Right ventricle myocardium inferior (tissue), 1 donor: ENCODE results near the gene DICER1. TPM values are rescaled to one million over a fixed set of nuclear protein-coding genes. Genes with fewer than 3 reads are reported as not detected.
A peak's percentile ranks its signal among the peaks of the same experiment; 100 is the strongest.
"Not testable (repeated sequence)": the region's sequence is repeated elsewhere in the genome, so short reads cannot be mapped to it uniquely, and the experiment has no call there.

Experiments used
- ATAC-seq: fragments of 200-7000 bp; cut with Tn5 transposase; one replicate; pipeline ENCODE4 v1.9.1; 2020; ENCODE audit warnings: mild to moderate bottlenecking, moderate library complexity
- DNase-seq: peaks from one replicate; pipeline ENCODE4 v3.0.0; 2021; ENCODE audit errors: missing footprints
- intact Hi-C: fragments of 100-400 bp; cut with DNase I; formaldehyde crosslinking; loops from one replicate; pipeline ENCODE4 v1.11.0; 2022
- long read RNA-seq: library from polyadenylated mRNA; unstranded; transcript quantifications from one replicate; pipeline ENCODE4 v2.0.0, GENCODE V29; 2021
- total RNA-seq: library from RNA; stranded (reverse); fragmentation: NEBNext Ultra II Directional; extraction: Animal tissue kit (Norgen Biotek cat#: 25700); gene quantifications from one replicate; pipeline ENCODE4 v1.2.1, GENCODE V29; 2021
- donor health status: DM: no; HTN: yes; CAD: no; lungs with severe emphysema.

The DICER1 gene, protein sequence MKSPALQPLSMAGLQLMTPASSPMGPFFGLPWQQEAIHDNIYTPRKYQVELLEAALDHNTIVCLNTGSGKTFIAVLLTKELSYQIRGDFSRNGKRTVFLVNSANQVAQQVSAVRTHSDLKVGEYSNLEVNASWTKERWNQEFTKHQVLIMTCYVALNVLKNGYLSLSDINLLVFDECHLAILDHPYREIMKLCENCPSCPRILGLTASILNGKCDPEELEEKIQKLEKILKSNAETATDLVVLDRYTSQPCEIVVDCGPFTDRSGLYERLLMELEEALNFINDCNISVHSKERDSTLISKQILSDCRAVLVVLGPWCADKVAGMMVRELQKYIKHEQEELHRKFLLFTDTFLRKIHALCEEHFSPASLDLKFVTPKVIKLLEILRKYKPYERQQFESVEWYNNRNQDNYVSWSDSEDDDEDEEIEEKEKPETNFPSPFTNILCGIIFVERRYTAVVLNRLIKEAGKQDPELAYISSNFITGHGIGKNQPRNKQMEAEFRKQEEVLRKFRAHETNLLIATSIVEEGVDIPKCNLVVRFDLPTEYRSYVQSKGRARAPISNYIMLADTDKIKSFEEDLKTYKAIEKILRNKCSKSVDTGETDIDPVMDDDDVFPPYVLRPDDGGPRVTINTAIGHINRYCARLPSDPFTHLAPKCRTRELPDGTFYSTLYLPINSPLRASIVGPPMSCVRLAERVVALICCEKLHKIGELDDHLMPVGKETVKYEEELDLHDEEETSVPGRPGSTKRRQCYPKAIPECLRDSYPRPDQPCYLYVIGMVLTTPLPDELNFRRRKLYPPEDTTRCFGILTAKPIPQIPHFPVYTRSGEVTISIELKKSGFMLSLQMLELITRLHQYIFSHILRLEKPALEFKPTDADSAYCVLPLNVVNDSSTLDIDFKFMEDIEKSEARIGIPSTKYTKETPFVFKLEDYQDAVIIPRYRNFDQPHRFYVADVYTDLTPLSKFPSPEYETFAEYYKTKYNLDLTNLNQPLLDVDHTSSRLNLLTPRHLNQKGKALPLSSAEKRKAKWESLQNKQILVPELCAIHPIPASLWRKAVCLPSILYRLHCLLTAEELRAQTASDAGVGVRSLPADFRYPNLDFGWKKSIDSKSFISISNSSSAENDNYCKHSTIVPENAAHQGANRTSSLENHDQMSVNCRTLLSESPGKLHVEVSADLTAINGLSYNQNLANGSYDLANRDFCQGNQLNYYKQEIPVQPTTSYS (N-terminal part only)
- 20.7 TPM for total RNA-seq
- long read RNA-seq, partial matches to known transcripts, result 1 of 4 reads
- long read RNA-seq, other reads (novel, unspliced or antisense), result 3 of 4 reads

GRCh38 chr14:95157327-95158189, at the start of gene DICER1:
Gene DICER1 (minus strand): TSS chr14:95157529. CDS start chr14:95133458, 24,071 bp downstream.
- intact Hi-C loops, result loop anchor here (2.0 kb wide), 1 partner anchor 103 kb away; no protein-coding TSS in a partner anchor
- DNase-seq (peak; percentile 97), ATAC-seq (peak; percentile 99)

- intact Hi-C loops, result no loop called here
- no peak for ATAC-seq
- no peak for DNase-seq
Measured at GRCh38 chr14:95206534-95206933, 49.2 kb upstream of the DICER1 start.

DNA sequence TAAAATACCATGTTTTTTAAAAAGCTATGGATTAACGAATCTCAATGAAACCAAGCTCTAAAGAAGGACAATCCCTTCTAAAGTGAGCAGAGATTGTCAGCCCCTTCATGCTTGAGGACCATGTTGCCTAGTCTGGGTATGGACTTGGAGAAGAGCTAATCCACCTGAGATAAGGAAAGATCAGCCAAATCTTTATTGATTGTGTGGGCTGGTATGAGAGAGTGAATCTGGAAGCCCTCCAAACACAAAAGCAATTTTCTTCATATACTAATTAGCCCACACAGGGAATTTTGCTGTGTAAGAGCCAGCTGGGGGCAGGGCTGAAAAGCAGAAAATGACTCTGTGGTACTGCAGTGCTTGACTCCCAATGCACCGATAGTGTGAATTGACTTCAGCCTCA, 47.4 kb upstream of the DICER1 start:
- DNase-seq (no peak), ATAC-seq (no peak)
- intact Hi-C loops, result no loop called here

DNA sequence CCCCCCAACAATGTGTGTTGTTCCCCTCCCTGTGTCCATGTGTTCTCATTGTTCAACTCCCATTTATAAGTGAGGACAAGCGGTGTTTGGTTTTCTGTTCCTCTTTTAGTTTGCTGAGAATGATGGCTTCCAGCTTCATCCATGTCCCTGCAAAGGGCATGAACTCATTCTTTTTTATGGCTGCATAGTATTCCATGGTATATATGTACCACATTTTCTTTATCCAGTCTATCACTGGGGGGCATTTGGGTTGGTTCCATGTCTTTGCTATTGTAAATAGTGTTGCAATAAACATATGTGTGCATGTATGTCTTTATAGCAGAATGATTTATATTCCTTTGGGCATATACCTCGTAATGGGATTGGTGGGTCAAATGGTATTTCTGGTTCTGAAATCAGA, 44.4 kb upstream of the DICER1 start:
- intact Hi-C loops, result not testable (repeated sequence)

DNA sequence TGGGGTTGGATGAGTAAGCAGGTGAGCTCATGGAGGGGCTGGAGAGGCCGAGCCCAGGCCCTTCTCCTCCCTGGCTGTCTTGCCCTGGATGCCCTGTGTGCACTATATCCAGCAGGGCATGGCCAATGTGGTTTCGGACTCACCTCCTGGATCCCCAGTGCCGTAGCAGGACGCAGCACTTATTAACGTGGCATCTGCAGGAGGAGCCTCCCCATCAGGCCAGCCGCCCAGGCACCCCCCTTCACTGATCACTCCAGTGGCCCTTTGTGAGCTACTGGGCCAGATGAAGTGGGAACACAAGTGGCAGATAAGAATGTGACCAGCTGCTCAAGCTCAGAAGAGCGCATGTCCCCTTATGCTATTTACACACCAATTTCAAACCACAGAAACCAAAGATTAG, 43.1 kb upstream of the DICER1 start:
- intact Hi-C loops, result no loop called here
- ATAC-seq, result peak; percentile 89
- no peak for DNase-seq

More for the DNA sequence above, 44.4 kb upstream of the DICER1 start:
- DNase-seq, ATAC-seq: not testable (repeated sequence)

DNA sequence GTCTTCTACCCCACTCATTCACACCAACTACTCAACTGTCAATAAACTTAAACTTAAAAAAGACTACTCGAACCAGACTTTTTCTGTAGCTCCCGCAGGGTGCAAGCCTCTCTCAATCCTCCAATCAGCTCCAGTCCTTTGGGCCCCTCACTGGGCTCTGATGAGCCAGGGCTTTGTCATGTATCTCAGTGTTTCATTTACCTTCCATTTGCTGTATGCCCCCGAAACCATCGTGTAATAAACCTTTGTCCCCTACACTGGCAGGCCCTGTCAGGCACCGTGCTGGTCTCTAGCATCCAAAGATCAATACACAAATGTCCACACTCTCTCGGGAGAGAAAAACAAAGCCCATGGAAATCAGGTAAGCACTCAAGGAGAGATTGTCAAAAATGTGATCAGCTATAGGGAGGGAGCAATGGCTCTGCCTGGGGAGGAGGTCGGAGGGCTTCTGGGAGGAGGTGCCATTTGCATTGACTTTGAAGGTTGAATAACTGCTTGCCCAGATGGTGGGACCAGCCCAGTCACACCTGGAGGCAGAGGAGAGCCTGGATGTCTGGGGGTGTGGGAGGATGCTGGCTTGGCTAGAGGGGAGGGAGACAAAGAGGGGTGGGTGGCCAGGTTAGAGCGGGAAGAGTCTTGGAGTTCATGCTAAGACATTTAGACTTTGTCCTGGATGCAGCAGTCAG, 42.1 kb upstream of the DICER1 start:
- intact Hi-C loops, result loop anchor here (10.0 kb wide), 1 partner anchor 225 kb away; no protein-coding TSS in a partner anchor
- DNase-seq (no peak), ATAC-seq (no peak)

DNA sequence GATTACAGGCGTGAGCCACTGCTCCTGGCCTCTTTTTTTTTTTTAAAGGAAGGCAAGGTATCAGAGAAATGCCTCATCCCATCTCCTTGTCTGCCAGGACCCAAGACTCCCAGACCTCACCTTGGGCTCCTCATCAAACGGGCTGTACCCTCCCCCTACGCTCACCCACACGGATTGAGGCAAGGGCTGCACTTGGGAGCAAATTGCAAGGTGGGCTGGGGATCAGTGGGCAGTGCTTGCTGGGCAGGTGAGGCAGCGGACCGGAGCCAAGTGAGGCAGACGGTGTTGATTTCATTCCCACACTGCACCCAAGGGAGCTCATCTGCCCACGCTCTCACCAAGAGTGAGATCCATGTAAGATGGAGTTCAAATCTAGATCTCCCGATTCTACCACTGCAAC, 41.0 kb upstream of the DICER1 start:
- intact Hi-C loops, result loop anchor here (10.0 kb wide), 1 partner anchor 226 kb away; no protein-coding TSS in a partner anchor
- DNase-seq (no peak), ATAC-seq (no peak)

DNA sequence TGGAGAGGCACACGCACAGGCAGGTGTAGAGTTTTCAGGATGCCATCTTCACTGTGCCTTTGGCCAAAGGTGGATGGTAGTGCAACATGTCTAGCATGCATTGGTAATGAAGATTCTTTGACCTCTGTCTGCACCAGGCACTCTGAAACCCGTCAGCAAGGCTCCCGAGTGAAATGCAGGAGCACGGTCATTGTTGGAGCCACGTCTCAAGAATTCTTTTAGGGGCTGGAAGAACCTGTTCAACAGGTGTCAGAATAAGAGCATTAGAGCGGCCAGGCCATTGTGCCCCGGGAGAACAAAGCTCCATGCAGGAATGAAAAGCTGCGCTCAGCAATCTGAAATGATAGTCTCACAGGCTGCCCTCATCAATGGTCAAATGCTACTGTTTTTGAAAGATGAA, 40.2 kb upstream of the DICER1 start:
- ATAC-seq (no peak), DNase-seq (no peak)
- intact Hi-C loops, result loop anchor here (10.0 kb wide), 1 partner anchor 227 kb away; no protein-coding TSS in a partner anchor

DNA sequence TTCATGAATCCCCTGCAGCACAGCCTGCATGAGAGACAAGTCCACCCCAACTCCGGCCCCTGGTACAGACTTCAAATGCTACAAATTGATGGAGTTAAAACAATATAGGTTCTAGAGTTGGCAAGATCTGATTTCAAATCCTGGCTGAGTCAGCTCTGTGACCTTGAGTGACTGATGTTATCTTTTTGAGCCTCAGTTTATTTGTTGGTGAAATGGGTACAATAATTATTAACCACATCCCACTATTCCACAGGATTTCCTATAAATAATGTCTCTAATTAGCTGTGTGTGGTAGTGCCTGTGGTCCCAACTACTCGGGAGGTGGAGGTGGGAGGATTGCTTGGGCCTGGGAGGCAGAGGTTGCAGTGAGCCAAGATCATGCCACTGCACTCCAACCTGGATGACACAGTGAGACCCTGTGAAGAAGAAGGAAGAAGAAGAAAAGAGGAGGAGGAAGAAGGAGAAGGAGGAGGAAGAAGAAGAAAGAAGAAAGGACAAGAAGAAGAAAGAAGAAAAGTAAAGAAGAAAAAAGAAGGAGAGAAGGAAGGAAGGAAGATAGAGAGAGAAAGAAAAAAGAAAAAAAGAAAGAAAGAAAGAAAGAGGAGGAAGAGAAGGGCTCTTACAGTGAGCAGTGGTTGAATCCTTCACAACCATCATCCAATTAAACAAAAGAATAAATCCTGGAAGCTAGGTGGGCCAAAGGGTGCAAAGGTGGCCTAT, 39.7 kb upstream of the DICER1 start:
- no peak for DNase-seq
- intact Hi-C loops, result loop anchor here (10.0 kb wide), 1 partner anchor 228 kb away; no protein-coding TSS in a partner anchor
- no peak for ATAC-seq

- intact Hi-C loops, result loop anchor here (10.0 kb wide), 1 partner anchor 229 kb away; no protein-coding TSS in a partner anchor
- ATAC-seq (no peak), DNase-seq (no peak)
Measured at GRCh38 chr14:95196268-95196667, 38.9 kb upstream of the DICER1 start.

- intact Hi-C loops, result loop anchor here (10.0 kb wide), 1 partner anchor 230 kb away; no protein-coding TSS in a partner anchor
- no peak for DNase-seq
- no peak for ATAC-seq
Measured at GRCh38 chr14:95195031-95195430, 37.7 kb upstream of the DICER1 start.

DNA sequence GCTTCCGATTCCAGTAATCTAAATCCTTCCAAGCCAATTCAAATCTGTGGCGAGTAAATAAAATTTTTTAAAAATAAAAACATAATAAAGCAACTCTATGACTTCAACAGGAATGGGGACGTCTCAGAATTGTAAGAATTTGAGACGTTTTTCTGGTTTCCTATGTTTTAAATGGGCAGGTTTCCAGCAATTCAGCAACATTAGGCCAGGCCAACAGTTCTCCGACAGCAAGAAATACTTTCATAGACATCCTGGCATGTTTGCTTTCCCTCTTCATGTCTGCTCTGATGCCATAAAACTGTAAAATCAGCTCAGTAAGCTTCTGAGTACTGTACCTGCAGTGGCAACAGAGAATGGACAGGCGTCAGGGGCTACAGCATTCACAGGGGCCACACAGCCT, 35.8 kb upstream of the DICER1 start:
- ATAC-seq (no peak), DNase-seq (no peak)
- intact Hi-C loops, result loop anchor here (5.0 to 10.0 kb wide), 2 partner anchors 76 to 232 kb away; no protein-coding TSS in a partner anchor

DNA sequence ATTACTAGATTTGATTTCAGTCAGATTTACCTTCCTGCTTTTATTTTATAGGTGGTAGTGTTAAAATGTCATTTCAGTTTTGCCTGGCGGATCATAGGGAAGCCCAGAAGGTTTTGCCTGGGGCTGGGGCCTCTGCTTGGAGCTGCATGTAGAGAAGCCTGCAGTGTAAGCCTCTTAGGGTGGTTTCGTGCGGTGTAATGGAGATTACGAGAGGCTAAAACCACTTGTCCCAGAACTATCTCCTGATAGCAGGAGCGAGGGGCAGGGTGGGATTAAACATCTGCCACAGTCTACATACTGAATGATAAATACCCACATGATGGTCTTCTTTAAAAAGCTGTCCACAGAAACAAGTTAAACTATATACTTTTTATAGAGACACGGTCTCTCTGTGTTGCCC, 35.0 kb upstream of the DICER1 start:
- ATAC-seq, result no peak
- intact Hi-C loops, result loop anchor here (5.0 to 10.0 kb wide), 2 partner anchors 75 to 232 kb away; no protein-coding TSS in a partner anchor
- no peak for DNase-seq

DNA sequence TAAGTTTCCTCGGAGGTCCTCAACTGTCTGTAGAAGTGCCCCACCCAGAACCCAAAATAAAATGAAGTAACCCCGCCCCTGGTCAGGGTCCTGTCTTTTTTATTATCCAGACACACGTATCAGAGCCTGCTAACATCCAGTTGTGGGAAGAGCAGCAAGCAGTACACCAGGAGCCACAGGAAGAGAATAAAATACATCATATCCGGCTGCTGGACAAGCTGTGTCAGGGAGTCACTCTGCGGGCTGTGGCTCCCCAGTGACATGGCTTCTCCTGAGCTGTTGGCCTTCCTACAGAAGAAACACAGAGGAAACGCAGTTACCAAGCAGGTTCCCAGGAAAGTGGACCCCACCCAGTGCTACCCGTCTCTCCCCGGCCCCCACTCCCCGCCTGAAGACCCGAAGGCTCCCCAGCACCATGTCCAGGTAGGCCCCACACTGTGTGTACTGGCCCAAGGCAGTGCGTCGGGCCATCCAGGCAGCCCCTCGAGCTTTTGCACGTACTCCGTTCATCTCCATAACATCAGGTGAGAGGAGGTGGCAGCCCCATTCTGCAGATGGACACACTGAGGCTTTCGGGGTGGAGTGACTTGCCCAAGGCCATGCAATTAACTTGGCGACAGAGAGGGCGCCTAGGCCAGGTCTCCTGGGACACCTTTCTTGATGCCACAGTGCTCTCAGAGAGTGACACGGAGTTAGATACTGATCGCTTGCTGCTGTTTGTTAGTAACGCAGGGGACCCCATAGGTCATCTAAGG, 34.3 kb upstream of the DICER1 start:
- DNase-seq, result no peak
- intact Hi-C loops, result loop anchor here (5.0 to 10.0 kb wide), 2 partner anchors 74 to 233 kb away; no protein-coding TSS in a partner anchor
- ATAC-seq, result no peak

DNA sequence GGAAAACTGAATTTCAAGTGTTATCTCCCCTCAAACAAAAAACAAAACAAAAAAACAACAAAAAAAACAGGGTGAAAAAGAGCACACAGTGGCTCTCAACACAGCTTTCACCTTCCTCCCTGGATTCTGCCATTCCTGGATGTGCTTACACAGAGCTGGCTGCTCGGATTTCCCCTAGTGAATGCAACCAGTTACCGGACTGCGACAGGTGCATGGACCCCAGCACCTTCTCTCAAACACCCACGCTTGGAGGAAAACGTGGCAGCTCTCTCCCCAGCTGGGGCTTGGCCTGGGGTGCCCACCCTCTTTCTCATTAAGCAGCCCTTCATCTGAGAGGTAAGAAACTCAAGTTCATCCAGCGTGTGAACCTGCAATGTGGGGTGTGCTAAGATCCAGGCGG, 33.5 kb upstream of the DICER1 start:
- ATAC-seq (no peak), DNase-seq (no peak)
- intact Hi-C loops, result loop anchor here (5.0 to 10.0 kb wide), 2 partner anchors 74 to 234 kb away; no protein-coding TSS in a partner anchor
